Skin of body (tissue), 2 donors: ENCODE results near the gene PNLIPRP2. TPM values are rescaled to one million over a fixed set of nuclear protein-coding genes. Genes with fewer than 3 reads are reported as not detected.

Source experiments
- DNase-seq: peaks from one replicate; lab custom pipeline; 2025; lab: John Stamatoyannopoulos, UW
- total RNA-seq: library from RNA; depleted of rRNA; stranded (reverse); fragments of >200 nt; gene quantifications from one replicate; pipeline ENCODE4 v1.2.3, GENCODE V29; 2014

PNLIPRP2 gene
- total RNA-seq, 1 donor from 2014 or later: not detected

DNA sequence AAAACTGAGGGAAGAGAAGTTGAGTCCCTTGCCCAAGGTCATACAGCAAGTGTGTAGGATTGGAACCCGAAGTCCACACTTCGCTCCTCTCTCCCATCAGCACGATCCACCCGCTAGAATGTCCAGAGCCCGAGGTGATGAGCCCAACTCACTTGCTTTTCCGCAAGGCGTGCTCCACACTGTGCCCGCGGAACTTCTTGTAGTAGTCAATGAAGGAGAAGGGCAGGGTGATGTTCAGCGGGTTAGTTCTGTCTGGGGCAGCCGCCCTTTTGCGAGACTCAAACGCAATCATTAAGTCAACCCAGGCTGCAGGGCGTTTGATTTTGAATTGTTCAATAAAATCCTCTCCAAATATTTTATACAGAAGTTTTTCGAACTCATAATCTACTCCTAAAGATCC, 58.6 kb downstream of the PNLIPRP2 start:
- DNase-seq: no peak

DNA sequence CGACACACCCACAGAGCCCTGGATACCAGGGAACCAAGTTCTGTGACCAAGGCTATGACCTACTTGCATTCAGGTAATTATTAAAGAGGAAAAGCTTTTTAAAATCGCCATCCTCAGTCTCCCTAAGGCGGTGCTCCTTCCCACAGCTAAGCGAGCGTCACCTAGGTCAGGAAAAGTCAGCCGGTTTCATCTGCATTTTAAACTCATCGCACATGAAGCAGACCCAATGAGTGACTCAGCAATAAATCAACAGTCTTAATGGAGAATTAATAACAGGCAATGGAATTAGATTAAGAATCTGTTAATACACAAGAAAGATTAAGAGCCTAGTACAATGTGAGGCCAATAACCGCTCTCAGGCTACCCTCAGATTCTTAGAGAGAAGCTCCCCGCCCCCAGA, 62.4 kb downstream of the PNLIPRP2 start:
- no peak for DNase-seq

DNA sequence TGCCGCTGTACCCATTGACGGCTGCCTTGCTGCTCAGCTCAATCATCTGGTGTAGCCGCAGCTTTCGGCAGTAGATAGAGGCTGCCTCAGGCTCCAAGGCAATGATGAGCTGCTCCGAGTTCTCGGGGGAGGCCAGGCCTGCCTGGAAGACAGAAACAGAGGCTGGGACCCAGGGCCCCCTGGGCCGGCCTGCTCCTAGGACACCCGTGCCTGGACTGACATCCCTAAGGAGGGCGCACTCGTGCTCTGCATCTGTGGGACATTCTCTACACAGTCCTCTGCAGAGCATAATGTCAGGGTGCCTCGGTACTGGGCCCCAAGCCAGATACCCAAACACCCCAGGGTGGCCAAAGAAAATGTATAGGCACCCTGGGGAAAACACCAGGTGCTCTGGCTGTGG, 63.1 kb downstream of the PNLIPRP2 start:
- DNase-seq: no peak

DNA sequence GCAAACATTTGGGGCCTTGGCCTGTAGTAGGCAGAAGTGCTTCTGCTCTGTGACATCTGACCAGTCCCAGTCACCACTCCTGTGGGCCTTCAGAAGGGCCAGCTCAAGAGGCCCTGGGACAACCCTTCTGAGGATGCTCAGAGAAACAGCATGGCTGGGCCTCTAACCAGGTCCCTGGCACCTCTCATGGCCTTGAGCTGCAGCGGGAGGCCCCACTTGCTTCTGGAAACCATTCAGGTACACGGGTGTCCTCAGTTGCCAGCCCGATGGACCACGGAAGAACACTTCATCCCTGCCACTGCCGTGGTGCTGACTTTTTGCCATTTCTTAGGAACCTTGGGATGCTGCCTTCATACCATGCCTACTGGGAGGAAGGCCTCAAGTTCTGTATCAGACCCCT, 64.0 kb downstream of the PNLIPRP2 start:
- DNase-seq: no peak

GRCh38 chr10:116685807-116686206, 65.1 kb downstream of the PNLIPRP2 start:
- no peak for DNase-seq

GRCh38 chr10:116686632-116687031, 65.9 kb downstream of the PNLIPRP2 start:
- no peak for DNase-seq

GRCh38 chr10:116687633-116688032, 66.9 kb downstream of the PNLIPRP2 start:
- DNase-seq: no peak

GRCh38 chr10:116688241-116688711, 67.5 kb downstream of the PNLIPRP2 start:
- DNase-seq: no peak

- peak; percentile 38 for DNase-seq
Measured at GRCh38 chr10:116688741-116689495, 68.2 kb downstream of the PNLIPRP2 start.

GRCh38 chr10:116689744-116690143, 69.0 kb downstream of the PNLIPRP2 start:
- DNase-seq: no peak

DNA sequence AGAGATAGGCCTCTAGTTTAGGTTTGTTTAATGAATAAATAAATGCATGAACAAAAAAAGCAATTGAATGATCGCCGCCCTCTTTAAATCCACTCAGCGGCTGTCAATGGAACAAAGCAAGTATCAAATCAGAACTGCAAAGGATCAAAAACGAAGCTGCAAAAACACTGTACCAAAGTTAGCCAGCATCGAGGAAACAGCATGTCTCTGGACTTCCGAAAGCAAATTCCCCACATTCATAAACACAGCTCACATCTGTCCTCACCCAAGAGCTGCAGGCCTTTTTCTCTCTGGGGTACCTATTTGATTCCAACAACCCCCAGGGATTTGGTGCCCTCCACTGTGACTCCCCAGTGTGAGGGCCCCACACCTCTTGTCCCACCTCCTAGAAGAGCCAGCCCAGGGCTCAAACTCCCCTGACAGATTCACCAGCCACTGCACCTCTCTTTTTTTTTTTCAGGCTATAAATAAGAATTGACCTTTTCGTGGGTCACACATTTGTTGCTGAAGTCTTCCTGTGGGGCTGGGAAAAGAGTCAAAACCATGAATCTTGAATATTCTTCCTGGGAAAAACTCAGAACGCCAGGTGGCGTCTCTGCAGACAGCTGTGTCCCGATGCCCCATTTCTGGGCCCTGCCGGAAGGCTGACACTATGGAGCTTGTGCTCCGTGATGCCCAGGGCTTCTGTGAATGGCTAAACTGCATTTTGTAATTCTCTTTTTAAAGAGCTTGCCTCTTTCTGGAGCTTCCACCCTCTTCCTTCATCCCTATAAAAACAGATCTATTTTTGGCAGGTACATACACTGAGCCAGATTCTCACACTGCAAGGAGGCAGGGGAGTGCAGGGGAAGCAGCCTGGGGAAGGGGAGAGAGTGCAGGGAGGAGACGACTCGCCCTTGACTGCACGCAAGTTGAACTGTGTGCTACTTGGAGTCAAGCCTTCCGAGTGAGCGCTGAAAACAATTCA, 69.9 kb downstream of the PNLIPRP2 start:
- peak; percentile 25 for DNase-seq

GRCh38 chr10:116691635-116692034, 70.9 kb downstream of the PNLIPRP2 start:
- DNase-seq: no peak

- no peak for DNase-seq
Measured at GRCh38 chr10:116692225-116692624, 71.5 kb downstream of the PNLIPRP2 start.

DNA sequence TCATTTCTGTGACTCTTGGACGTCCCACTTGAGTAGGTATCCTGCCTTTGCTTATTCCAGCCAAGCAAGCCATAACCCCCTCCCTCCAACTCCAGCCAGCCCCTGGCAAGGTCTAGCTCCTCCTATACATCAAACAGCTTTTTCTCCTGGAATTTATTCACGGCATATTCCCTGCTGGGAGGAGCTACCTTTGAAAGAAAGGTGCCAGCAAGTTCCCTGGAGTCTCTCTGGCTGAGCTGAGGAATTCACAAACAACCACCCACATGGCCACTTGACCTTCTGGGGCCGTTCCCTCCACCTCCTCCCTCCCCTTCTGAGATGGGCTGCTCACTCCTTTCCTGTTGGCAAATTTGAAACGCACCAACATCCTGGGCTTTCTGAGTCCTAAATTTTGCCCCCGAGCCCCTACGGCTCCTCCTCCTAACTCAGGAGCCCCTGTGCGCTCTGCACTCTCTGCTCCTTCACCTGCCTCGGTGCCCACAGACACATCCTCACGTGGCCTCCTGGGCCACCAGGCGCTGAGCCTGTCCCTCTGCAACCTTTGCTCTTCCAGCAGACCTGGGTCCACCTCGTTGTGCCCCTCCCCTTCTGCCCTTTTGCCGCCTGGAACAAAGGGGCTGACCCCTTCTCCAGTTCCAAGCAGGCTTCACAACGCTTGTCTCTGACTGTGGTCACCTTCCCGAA, 73.6 kb downstream of the PNLIPRP2 start:
- DNase-seq: no peak

Other genes starting within 250 kb of the PNLIPRP2 start
- 5.8 TPM for gene PNLIPRP3, start 193.1 kb upstream of the PNLIPRP2 start, total RNA-seq
- gene PNLIP, start 75.0 kb upstream of the PNLIPRP2 start, total RNA-seq: 1.4 TPM
- not detected for gene PNLIPRP1, start 30.0 kb upstream of the PNLIPRP2 start, total RNA-seq
- 11.2 TPM for gene HSPA12A, start 121.6 kb downstream of the PNLIPRP2 start, total RNA-seq
- 0.39 TPM for gene ENO4, start 228.5 kb downstream of the PNLIPRP2 start, total RNA-seq